Retinal pigment epithelial cell (primary cell): ENCODE measurements around the gene FGFBP2.

ENCODE experiments used
- DNase-seq: peaks from one replicate; pipeline ENCODE4 v3.0.0-alpha.2; 2010; ENCODE audit warnings: low read depth
- H3K4me3 ChIP-seq: 2 replicates; pipeline ENCODE4 v1.5.1; 2011; ENCODE audit warnings: mild to moderate bottlenecking, low read length, control low read depth, moderate library complexity
- TF ChIP-seq, protein P1 (sequence below): conservative IDR thresholded peaks from 2 replicates; pipeline ENCODE4 v1.5.1; 2011; ENCODE audit warnings: low read depth, low read length, control low read depth, inconsistent platforms

FGFBP2 gene

DNA sequence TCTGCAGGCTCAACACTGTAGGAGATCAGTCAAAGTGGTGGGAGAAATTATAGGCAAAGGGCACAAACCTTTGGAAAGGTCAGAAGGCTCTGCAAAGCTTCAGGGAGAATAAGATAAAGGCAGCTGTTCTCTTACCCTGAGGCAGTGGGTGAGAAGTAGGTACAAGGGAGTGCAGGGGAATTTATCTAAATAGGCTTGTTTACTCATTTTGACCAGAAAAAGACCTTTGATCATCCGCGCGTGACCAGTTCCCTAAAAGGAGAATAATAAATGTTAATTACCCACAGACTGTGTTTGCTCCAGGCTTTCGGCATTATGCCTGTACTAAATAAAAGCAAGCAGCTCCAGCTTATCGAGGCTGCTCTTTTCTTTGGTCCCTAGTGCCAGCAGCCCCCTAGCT, 9.3 kb downstream of the FGFBP2 start:
- no peak overlapping the region for H3K4me3 ChIP-seq
- TF ChIP-seq, protein P1, sequence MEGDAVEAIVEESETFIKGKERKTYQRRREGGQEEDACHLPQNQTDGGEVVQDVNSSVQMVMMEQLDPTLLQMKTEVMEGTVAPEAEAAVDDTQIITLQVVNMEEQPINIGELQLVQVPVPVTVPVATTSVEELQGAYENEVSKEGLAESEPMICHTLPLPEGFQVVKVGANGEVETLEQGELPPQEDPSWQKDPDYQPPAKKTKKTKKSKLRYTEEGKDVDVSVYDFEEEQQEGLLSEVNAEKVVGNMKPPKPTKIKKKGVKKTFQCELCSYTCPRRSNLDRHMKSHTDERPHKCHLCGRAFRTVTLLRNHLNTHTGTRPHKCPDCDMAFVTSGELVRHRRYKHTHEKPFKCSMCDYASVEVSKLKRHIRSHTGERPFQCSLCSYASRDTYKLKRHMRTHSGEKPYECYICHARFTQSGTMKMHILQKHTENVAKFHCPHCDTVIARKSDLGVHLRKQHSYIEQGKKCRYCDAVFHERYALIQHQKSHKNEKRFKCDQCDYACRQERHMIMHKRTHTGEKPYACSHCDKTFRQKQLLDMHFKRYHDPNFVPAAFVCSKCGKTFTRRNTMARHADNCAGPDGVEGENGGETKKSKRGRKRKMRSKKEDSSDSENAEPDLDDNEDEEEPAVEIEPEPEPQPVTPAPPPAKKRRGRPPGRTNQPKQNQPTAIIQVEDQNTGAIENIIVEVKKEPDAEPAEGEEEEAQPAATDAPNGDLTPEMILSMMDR, result no peak
- DNase-seq, result no peak

DNA sequence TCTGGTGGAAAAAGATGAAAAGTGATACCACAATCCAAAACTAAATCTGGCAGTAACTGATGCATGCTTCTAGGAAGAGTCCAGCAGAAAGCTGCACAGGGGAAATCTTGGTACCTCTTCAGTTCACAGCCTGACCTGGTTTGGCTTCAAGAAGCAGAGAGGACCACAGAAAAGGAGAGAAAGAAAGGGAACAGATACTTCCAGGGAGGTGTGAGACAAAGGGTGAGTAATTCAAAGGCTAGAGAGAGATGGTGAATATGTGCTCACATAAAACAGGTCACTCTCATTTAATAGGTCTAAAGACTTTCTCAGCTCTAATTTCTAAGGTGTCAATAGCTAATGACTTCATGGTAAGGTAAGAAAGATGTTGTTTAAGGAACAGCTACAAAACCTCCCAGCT, 11.2 kb downstream of the FGFBP2 start:
- TF ChIP-seq, protein P1, result no peak
- DNase-seq, result no peak

DNA sequence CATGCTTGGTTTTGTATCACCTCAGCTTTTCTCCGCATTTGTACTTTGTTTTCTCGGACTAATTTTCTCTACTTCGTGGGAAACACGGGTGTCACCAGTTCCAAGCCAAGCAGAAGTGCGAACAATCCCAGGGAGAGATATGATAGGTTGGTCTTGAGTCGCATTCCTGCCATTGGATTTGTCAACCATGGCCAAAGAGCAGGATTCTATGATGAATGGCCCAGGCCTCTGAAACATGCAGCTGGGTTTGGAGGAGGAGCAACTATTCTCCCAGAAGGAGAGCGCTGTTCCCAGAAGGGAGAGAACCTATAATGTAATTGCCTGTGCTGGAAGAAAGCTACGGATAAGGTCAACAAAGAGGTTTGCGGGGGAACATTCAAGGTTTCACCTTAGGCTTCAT, 14.1 kb downstream of the FGFBP2 start:
- no peak overlapping the region for H3K4me3 ChIP-seq
- no peak for DNase-seq
- TF ChIP-seq, protein P1, result no peak

More for the DNA sequence above, 11.2 kb downstream of the FGFBP2 start:
- H3K4me3 ChIP-seq, result no peak overlapping the region

DNA sequence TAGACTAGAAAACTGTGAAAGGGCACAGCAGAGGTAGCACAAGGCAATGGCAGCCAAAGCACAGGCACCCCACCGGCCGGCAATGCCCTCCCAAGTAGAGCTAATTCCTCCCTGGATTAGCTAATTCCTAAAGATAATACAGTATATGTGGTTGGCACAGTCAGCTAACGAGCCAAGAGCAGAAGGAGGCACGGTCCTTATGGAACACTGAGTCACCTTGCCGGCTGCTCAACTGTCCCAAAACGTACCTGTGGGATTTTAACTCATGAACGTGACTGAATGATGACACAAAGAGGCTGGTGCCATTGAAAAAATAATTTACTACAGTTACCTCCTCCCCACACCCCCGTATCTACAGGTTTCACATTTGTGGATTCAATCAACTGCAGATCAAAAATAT, 15.3 kb downstream of the FGFBP2 start:
- no peak for DNase-seq
- H3K4me3 ChIP-seq, result no peak overlapping the region
- TF ChIP-seq, protein P1, result no peak

DNA sequence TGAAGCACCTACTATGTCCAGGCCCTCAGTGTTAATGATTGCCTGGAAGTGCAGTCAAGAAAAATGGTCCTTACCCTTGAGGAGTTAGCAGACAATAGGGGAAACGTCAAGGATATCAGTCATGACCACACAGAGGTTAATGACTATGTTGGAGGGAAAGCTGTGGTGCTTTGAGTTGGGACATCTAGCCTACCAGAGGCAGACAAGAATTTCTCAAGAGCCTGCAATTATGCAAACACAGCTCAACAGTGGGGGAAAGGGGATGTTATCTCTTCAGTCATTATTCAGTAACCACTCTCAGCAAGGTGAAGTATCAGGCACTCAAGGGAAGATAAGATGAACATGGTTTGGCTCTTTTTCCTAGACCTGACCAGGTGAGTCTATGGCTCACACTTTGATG, 17.5 kb downstream of the FGFBP2 start:
- no peak for DNase-seq
- TF ChIP-seq, protein P1, result no peak
- H3K4me3 ChIP-seq, result no peak overlapping the region

DNA sequence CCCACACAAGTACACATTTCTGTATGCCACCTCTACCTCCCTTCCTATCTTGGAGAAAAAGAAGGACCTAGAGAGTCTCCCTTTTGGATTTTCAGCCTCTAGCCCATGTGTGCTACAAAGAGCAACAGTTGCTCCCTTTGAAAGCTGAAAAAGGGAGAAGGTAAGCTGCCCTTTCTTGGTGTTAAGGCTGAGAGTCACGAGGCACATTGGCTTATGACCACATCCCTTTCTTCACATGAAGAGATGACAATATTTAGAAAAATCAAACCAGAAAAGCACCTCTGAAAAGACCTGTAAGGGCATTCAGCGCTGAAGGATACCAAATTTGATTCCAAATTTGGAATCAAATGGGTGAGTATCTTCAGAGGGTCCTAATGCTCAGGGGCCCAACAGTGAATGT, 18.1 kb downstream of the FGFBP2 start:
- TF ChIP-seq, protein P1, result no peak
- no peak overlapping the region for H3K4me3 ChIP-seq
- no peak for DNase-seq

DNA sequence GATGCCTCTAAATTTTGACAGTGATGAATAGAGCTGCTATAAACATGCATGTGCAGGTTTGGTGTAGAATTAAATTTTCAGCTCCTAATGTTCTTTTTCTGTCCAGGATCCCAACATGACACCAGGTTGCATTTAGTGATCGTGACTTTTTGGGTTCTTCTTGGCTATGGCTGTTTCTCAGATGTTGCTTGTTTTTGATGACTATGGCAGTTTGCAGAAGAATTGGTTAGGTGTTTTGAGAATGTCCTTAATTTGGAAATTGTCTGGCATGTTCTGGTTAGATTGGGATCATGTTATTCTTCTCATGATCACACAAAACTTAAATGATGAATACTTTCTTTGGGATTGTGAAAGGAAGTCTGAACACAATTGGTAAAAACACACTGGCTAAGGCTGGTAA, 20.7 kb downstream of the FGFBP2 start:
- H3K4me3 ChIP-seq, result no peak overlapping the region
- DNase-seq, result no peak
- TF ChIP-seq, protein P1, result no peak
